Dedifferentiated amniotic fluid mesenchymal stem cell (primary cell): Measurements from ENCODE around the gene SIPA1L3.
"Not testable (repeated sequence)": the region's sequence is repeated elsewhere in the genome, so short reads cannot be mapped to it uniquely, and the experiment has no call there.

Experiments
- DNase-seq: peaks from one replicate; pipeline ENCODE4 v3.0.0-alpha.2; 2016; ENCODE audit errors: extremely low spot score

SIPA1L3 gene

DNA sequence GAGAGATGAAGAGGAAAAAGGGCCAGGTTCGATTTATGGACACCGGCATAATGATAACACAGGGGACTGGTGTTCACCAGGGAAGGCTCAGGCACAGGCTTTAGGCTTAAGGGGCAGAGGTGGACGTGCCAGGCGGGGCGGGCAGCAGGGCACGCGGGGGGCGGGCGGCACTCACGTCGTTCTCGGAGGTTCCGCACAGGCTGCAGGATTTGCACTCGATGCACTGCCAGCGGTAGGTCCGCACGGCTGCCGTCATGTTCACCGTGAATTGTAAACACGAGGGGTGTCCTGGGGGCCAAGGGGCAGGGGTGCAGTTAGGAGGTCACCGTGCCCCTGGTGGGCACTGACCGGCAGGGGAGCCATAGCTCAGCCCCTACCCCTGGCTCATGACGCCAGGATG is 306.5 kb downstream of the SIPA1L3 start:
- no peak for DNase-seq

DNA sequence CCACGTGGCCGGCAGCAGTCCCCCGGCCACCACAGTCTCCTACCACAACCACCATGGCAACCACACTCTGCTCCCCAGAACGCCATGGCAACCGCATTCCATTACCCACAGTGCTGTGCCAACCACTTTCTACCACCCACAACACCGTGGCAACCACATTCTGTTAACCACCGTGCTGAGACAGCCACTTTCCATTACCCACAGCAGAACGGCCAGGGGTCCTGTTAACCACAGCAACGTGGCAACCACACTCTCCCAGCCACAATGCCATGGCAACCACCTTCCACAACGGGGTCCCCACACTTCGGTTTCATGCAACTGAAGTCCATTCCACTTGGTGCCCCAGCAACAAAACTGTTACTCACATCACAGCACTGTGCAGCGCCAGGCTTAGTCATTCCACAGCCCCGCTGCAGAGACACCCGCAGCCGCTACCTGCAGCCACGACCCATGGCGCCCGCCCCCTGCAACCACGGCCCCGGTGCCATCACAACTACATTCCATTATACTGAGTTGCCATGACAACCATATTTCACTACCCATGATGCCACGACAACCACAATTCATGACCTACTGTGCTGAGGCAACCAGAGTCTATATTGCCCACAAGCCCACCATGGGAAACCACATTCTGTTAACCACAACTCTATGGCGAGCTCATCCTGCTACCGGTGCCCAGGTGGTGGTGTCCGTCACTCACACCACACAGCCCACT is 307.1 kb downstream of the SIPA1L3 start:
- no peak for DNase-seq

- no peak for DNase-seq
These were observed 310.0 kb downstream of the SIPA1L3 start for GRCh38 chr19:38216785-38217641.

DNA sequence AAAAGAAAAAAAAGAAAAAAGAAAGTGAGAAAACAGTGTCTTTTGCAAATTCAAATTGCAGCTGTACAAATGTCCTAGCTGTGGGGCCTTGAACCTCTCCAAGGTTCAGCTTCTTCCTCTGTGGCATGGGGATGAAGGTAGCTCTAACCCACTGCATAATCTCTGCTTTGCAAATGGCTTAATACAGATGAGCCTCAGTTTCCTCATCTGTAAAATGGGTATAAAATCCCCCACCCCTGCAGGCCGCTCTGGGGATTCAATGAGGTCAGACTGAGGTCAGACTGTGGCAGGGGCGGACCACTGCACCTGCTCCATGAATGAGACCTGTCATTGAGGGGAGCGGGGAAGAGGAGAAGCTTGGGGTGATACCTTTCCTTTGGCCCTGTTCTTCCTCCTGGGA is 311.2 kb downstream of the SIPA1L3 start:
- no peak for DNase-seq

- DNase-seq: no peak
These were observed 312.2 kb downstream of the SIPA1L3 start for GRCh38 chr19:38219221-38219620.

DNA sequence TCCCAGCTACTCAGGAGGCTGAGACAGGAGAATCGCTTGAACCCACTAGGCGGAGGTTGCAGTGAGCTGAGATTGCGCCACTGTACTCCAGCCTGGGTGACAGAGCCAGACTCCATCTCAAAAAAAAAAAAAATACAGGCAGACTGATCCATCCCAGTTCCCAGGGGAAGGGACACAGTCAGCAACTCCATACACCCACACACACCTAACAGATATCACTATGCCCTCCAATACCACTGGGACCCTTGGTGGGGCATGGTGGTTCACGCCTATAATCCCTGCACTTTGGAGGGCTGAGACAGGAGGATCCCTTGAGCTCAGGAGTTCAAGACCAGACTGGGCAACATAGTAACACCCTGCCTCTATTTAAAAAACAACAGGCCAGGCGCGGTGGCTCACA is 314.4 kb downstream of the SIPA1L3 start:
- DNase-seq: no peak

GRCh38 chr19:38221919-38222830 is 315.2 kb downstream of the SIPA1L3 start:
- DNase-seq: no peak

- DNase-seq: no peak
These were observed 316.1 kb downstream of the SIPA1L3 start for GRCh38 chr19:38223119-38223523.

GRCh38 chr19:38223617-38224013 is 316.6 kb downstream of the SIPA1L3 start:
- no peak for DNase-seq

DNA sequence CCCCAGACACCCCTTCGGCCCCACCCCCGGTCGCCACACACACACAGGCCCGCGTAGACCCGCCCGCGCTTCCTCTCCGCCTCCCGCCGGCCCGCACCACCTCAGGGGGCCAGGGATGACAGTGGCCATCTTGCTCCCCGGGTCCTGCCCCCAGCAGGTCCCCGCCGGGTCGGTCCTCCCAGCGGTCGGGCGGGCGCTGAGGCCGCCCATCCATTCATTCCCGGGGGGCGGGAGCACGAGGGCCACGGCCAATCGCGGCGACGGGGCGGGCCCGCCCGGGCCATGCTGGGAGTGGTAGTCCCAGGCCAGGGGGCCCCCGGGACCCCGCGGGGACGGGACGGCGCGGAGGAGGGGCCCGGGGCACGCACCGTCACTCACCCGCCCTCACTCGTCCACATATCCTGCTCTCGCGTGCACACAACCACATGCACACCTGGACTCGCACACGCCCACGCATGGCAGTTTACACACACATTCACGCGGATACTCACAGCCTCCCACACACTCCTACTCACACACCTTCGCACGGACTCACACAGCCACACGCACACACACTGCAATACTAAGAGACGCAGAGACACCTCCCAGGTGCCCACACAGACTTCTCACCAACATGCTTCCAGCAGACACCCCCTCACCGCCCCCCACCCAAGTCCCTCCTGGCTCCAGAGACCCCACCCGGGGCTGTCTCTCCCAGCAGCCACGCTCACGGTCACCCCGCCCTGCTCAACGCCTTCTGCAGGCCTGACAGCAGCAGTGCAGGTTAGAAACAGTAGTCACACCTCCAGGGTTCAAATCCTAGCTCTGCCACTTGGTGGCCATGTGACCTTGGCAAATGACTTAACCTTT is 317.2 kb downstream of the SIPA1L3 start, which contains the start of gene DPF1:
DPF1 (minus strand) TSS at position 209 of the 849 bp plus-strand sequence; CDS start at position 129, 80 bp downstream.
- DNase-seq: no peak

DNA sequence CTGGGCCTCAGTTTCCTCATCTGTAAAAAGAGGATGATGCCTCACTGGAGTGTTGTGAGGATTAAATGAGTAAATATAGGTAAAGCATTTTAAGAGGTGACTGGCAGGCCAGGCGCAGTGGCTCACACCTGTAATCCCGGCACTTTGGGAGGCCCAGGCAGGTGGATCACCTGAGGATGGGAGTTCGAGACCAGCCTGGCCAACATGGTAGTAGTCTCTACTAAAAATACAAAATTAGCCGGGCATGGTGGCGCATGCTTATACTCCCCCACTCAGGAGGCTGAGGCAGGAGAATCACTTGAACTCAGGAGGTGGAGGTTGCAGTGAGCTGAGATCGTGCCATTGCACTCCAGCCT is 317.8 kb downstream of the SIPA1L3 start:
- not testable (repeated sequence) for DNase-seq

DNA sequence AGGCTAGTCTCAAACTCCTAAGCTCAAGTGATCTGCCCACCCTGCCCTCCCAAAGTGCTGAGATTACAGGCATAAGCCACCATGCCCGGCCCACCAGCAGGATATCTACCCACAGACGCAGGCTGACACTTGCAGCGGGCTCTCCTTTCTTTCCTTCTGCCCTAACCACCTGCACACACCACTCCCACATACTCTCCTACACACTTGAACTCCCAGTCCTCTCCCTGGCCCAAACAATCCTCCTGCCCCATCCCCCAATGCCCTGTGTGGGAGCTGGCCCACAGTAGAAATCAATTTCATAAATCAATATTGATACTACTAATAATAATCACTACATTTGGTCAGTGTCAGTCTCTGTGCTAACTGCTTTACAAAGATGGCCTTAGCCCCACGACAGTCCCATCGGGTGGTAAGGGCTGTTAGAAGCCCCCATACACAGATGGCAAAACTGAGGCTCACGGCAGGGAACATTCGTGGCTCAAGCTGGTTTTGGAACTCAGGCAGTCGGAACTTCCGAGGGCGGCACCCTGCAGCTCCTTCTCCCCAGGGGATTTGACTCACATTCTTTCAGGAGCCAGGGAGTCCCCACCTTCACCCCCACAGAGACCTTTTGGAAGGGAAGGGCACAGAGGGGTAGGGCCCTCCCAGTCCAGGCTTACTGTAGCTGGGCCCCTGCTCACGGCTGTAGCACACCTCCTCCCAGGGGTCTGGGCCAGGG is 320.4 kb downstream of the SIPA1L3 start:
- DNase-seq: no peak

DNA sequence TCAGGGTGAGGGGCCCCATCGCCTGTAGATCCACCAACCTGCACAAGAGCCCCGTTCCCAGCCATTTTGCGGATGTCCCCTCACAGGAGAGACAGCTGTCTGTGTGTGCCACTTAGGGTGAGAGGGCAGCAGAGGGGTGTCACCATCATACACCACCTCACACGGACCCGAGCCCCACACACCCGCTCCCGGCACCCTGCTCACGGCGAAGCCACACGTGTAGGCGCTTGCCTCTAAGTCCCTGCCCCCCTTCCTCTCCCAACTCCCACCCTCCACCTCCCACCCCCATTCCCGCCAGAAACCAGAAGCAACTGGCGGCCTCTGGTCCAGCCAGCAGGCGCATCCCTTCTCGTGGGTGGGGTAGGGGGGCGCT is 321.0 kb downstream of the SIPA1L3 start:
- no peak for DNase-seq

DNA sequence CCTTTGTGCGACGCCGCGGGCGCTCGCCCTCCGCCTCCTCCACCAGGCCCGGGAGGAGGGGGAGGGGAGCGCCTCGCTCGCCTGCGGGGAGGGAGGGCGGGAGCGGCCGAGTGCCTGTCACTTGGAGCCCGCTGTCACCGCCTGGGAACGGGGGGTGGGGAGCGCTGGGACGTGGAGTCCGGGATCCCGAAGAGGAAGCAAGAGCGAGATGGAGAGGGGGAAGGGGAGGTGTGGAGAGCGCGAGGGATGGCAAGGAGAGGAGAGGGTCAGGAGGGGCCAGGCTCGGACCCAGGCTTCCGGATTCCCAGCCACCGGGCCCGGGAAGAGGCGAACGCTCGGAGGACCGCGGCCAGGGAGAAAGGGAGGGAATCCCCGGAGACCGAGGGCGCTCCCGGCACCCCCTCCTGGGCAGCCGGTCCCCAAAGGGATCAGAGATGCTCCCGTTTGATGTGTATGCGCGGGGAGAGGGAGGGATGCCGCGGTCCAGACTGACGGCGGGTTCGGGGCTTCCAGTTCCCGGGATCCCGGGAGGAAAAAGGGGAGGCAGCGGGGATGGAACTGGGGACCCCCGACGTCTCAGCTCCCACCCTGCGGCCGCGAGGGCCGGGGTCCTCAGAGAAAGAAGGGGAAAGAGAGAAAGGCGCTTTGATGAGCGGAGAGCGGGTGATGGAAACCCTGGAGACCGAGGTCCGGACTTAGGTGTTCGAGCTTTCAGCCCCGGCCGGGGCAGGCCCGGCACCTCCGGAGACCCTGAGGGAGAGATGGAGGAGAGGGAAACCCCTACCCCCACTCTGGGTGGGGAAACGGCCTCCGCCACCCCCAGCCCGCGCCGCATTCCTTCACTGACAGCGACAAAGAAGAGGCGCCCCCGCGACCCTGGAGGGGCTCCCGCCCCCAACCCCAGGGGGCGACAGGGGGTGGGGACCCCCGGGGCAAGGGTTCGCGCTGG is 321.8 kb downstream of the SIPA1L3 start:
- DNase-seq: no peak

- DNase-seq: peak; percentile 29
These were observed 322.6 kb downstream of the SIPA1L3 start for GRCh38 chr19:38229585-38230073.

GRCh38 chr19:38230506-38231133 is 323.6 kb downstream of the SIPA1L3 start:
- DNase-seq: not testable (repeated sequence)

DNA sequence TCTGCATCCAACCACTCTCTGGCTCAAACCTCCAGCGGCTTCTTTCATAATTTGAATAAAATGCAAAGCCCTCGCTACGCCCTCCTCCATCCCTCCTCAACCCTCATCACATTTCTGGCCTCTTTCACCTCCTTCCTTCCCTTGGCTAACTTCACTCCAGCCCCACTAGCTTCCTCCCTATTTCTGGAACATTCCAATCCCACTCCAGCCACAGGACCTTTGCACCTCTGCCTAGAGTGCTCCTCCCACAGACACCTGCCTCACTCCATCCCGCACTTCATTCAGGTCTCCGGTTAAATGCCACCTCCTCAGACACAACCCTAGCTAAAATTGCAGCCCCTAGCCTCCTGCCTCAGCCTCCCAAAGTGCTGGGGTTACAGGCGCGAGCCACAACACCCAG is 324.9 kb downstream of the SIPA1L3 start:
- DNase-seq: no peak

- DNase-seq: peak; percentile 68
These were observed 326.8 kb downstream of the SIPA1L3 start for GRCh38 chr19:38233740-38234251.
